Endothelial cell (in vitro differentiated cells): ENCODE data around the gene SDHC. TPM values are rescaled to one million over a fixed set of nuclear protein-coding genes. Genes with fewer than 3 reads are reported as not detected.

Experiments used
- DNase-seq: peaks from one replicate; pipeline ENCODE4 v3.0.0; 2021; ENCODE audit warnings: low spot score
- H3K27ac Mint-ChIP-seq: one replicate; pipeline ENCODE4 v1.8.0; 2021; ENCODE audit warnings: mixed read lengths, inconsistent platforms; ENCODE audit not compliant: unreplicated experiment
- H3K27me3 Mint-ChIP-seq: one replicate; pipeline ENCODE4 v1.8.0; 2021; ENCODE audit warnings: mild to moderate bottlenecking, moderate library complexity, mixed read lengths, inconsistent platforms; ENCODE audit not compliant: unreplicated experiment
- H3K36me3 Mint-ChIP-seq: one replicate; pipeline ENCODE4 v1.8.0; 2021; ENCODE audit warnings: mild to moderate bottlenecking, low read depth, mixed read lengths, inconsistent platforms; ENCODE audit not compliant: unreplicated experiment
- H3K4me1 Mint-ChIP-seq: one replicate; pipeline ENCODE4 v1.8.0; 2021; ENCODE audit warnings: mild to moderate bottlenecking, mixed read lengths, inconsistent platforms; ENCODE audit not compliant: unreplicated experiment
- H3K4me3 Mint-ChIP-seq: one replicate; pipeline ENCODE4 v1.8.0; 2021; ENCODE audit warnings: mild to moderate bottlenecking, mixed read lengths, inconsistent platforms; ENCODE audit not compliant: unreplicated experiment
- H3K9me3 Mint-ChIP-seq: one replicate; pipeline ENCODE4 v1.8.0; 2021; ENCODE audit warnings: mixed read lengths, inconsistent platforms; ENCODE audit not compliant: unreplicated experiment
- total RNA-seq: library from RNA; stranded (reverse); fragmentation: NEBNext Ultra II Directional; extraction: Animal tissue kit (Norgen Biotek cat#: 25700); gene quantifications from one replicate; pipeline ENCODE4 v1.2.1, GENCODE V29; 2021; ENCODE audit not compliant: unreplicated experiment
- TF ChIP-seq, protein P1 (sequence below): fragments of 200-600 bp; sonication (generic); IDR thresholded peaks from one replicate; pipeline ENCODE4 v1.5.0; 2021; ENCODE audit warnings: antibody characterized with exemption; ENCODE audit not compliant: unreplicated experiment

Gene SDHC
- total RNA-seq, 1 donor from 2014 or later = 180 TPM

GRCh38 chr1:161287482-161288054, 26.6 kb upstream of the SDHC start:
- TF ChIP-seq, protein P1, sequence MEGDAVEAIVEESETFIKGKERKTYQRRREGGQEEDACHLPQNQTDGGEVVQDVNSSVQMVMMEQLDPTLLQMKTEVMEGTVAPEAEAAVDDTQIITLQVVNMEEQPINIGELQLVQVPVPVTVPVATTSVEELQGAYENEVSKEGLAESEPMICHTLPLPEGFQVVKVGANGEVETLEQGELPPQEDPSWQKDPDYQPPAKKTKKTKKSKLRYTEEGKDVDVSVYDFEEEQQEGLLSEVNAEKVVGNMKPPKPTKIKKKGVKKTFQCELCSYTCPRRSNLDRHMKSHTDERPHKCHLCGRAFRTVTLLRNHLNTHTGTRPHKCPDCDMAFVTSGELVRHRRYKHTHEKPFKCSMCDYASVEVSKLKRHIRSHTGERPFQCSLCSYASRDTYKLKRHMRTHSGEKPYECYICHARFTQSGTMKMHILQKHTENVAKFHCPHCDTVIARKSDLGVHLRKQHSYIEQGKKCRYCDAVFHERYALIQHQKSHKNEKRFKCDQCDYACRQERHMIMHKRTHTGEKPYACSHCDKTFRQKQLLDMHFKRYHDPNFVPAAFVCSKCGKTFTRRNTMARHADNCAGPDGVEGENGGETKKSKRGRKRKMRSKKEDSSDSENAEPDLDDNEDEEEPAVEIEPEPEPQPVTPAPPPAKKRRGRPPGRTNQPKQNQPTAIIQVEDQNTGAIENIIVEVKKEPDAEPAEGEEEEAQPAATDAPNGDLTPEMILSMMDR = no peak
- DNase-seq = no peak
- H3K36me3 Mint-ChIP-seq = peaks cover 8% of the 10 kb centered on the region
- peaks cover 14% of the 10 kb centered on the region for H3K4me1 Mint-ChIP-seq
- no peaks in the 10 kb centered on the region for H3K9me3 Mint-ChIP-seq
- no peak overlapping the region for H3K4me3 Mint-ChIP-seq
- H3K27me3 Mint-ChIP-seq = peaks cover 3% of the 10 kb centered on the region
- no peak overlapping the region for H3K27ac Mint-ChIP-seq

DNA sequence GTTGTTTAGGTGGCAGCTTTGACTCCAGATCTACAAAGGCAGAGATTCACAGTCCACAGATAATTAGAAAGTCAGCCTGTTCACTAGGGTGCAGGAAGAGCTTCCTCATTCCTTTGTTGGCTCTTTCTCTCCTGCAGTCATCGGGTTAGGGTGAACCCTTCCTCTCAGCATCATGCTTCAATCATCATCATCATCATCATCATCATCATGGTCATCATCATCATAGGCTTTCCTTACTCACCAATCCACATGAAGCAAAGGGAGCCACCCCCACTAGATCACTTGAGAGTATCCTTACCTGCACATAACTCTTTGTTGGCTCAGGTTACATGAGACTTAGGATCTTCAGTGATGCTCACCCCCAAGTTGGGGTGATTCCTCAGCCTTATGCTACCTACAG, 23.4 kb upstream of the SDHC start:
- no peak for DNase-seq
- Mint-ChIP-seq H3K4me3 (no peak overlapping the region), H3K4me1 (peaks cover 2% of the 10 kb centered on the region), H3K27me3 (no peaks in the 10 kb centered on the region), H3K27ac (no peak overlapping the region), H3K9me3 (no peaks in the 10 kb centered on the region), H3K36me3 (no peaks in the 10 kb centered on the region)
- TF ChIP-seq, protein P1 = no peak

GRCh38 chr1:161297415-161297814, 16.8 kb upstream of the SDHC start:
- Mint-ChIP-seq H3K27ac (no peak overlapping the region), H3K4me1 (peaks cover 3% of the 10 kb centered on the region), H3K9me3 (no peaks in the 10 kb centered on the region), H3K27me3 (no peaks in the 10 kb centered on the region), H3K4me3 (no peak overlapping the region), H3K36me3 (no peaks in the 10 kb centered on the region)
- TF ChIP-seq, protein P1 = no peak
- no peak for DNase-seq

- no peak overlapping the region for H3K27ac Mint-ChIP-seq
- peaks cover 3% of the 10 kb centered on the region for H3K4me1 Mint-ChIP-seq
- TF ChIP-seq, protein P1 = no peak
- no peak overlapping the region for H3K4me3 Mint-ChIP-seq
- H3K27me3 Mint-ChIP-seq = no peaks in the 10 kb centered on the region
- no peak for DNase-seq
- H3K36me3 Mint-ChIP-seq = no peaks in the 10 kb centered on the region
- no peaks in the 10 kb centered on the region for H3K9me3 Mint-ChIP-seq
Observed at GRCh38 chr1:161298116-161298515, 16.1 kb upstream of the SDHC start.

DNA sequence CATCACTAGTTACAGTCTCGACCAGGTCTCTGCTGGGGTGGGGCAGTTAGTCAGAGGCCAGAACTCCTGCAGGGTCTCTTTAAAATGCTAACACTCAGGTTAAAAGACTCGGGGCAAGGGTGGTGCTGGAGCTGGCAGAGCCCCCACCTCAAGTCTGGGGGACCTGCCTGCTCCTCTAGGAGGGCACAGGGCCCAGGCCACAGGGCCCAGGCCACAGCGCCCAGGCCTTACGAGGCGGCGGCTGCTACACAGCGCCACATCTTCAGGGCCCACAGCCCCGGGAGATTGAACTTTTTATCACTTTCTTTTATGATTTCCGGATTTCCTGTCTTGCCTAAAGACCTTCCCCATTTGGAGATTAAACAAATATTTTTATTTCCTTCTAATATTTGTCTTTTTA, 14.8 kb upstream of the SDHC start:
- H3K27me3 Mint-ChIP-seq = no peaks in the 10 kb centered on the region
- no peaks in the 10 kb centered on the region for H3K9me3 Mint-ChIP-seq
- DNase-seq = no peak
- H3K4me1 Mint-ChIP-seq = peaks cover 11% of the 10 kb centered on the region
- TF ChIP-seq, protein P1 = no peak
- no peak overlapping the region for H3K4me3 Mint-ChIP-seq
- H3K36me3 Mint-ChIP-seq = no peaks in the 10 kb centered on the region
- no peak overlapping the region for H3K27ac Mint-ChIP-seq
